Measurements from ENCODE around the gene SPANXA2.
"Not testable (repeated sequence)": the region's sequence is repeated elsewhere in the genome, so short reads cannot be mapped to it uniquely, and the experiment has no call there.

Gene SPANXA2
- 0 reads per million in 4 experiments for total RNA-seq

- not testable (repeated sequence) for DNase-seq
These were observed at the start of gene SPANXA2 for GRCh38 chrX:141589408-141589807. SPANXA2 (plus strand) TSS chrX:141589708; CDS start chrX:141589768, 60 bp downstream.

- DNase-seq: not testable (repeated sequence)
These were observed 47.0 kb upstream of the SPANXA2 start for GRCh38 chrX:141542551-141542950.

GRCh38 chrX:141584638-141585037 lies 4.9 kb upstream of the SPANXA2 start, which contains the start of gene SPANXA1:
SPANXA1 (minus strand) TSS chrX:141584738; CDS start chrX:141584678, 60 bp downstream.
- DNase-seq: not testable (repeated sequence)

GRCh38 chrX:141609111-141609510 lies 19.6 kb downstream of the SPANXA2 start:
- no peak for DNase-seq

- no peak for DNase-seq
These were observed 29.8 kb downstream of the SPANXA2 start for GRCh38 chrX:141619336-141619735.

- no peak for DNase-seq
These were observed 42.6 kb downstream of the SPANXA2 start for GRCh38 chrX:141632124-141632523.

- DNase-seq: no peak
These were observed 49.0 kb downstream of the SPANXA2 start for GRCh38 chrX:141638550-141638949.

Measured in effector CD8-positive, alpha-beta T cell (primary cell).